SW 1271 (cell line): ENCODE measurements around the gene COMMD10.

Experiments used
- DNase-seq, 2 experiments: peaks; one replicate each; lab custom pipeline; 2025; lab: John Stamatoyannopoulos, UW

The COMMD10 gene

DNA sequence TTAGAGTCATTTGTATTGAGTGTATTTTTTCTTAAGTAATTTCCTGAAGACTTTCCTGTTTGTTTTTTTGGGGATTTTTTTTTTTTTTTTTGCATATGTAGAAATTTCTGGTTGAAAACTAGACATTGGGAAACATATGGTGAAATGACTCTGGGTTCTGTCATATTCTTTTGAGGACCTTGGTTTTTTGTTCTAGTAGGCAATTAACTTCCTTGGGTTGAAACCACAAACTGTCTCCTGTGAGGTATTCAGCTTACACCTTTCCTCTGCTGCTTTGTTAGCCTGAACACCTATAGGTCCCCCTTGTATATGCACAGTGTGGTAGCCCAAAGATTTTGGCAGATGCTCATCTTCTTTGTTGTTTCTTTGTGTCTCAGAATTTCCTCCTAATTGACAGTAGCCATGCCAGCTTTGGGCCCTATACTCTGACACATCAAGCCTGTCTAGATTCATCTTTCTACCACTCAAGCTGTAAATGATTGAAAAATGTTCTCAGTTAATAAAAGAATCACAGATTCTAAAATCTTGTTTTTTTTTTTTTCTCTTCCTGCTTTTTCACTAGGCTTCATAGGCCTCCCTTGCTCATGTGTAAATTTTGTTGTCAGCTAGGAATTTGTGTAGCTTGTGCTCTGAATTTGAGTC lies 140.6 kb downstream of the COMMD10 start:
- no peak for DNase-seq

DNA sequence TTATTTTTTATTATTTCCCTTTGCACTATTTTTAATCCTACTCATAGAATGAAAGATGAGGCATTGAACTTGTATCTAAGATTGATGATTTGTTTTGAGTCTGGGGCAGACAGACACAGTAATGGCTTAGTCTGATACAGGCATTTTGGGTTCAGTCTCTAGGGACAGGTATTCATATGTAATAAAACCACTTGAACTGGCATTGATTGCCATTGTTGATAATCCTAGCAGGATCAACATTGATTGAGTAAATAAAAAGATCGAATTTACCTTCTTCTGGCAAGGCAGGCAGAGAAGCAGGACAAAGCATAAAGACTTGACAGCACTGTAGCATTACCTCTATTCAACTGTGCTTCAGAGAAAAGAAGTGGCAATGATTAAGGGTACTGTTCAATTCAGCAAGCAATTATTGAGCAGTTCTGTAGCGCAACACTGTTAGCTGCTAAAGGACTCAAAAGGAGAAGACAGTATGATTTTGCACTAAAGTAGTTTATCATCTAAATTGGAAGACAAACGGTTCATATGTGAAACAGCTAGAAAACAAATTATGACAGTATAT lies 144.4 kb downstream of the COMMD10 start:
- DNase-seq: no peak

DNA sequence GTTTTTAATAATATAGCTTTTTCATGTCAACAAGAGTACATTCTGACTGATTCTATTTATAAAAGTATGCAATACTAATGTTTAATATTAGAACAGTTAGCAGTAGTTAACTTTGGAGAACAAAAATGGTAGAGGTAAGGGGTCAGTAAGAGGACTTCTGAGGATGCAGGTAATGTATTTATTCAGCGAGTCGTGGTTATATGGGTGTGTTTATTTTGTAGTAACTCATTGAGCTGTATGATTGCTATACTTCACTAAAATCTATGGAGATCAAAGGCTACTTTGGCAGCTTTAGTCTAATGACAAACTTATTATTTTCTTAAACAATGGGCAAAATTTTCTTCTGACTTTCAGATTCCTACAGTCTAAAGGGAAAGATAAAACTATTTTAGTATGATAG lies 146.5 kb downstream of the COMMD10 start:
- DNase-seq: no peak

DNA sequence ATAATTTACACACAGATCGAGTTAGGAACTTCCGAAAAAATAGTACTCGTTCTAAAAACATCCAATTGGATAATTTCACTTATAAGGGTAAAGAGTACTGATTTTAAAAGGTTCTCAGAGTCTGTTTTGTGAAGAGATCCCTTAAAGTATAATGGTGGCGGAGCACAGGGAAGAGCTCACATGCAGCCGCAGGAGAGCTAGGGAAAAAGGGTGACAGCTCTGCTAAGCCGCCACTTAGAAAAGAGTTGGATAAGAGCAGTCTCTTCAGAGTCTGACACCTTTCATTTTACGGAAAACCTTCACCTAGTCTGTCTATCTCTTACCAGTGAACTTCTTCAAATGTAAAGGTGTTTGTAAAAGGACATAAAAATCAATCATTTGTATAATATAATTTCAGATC lies 149.9 kb downstream of the COMMD10 start:
- DNase-seq: no peak

DNA sequence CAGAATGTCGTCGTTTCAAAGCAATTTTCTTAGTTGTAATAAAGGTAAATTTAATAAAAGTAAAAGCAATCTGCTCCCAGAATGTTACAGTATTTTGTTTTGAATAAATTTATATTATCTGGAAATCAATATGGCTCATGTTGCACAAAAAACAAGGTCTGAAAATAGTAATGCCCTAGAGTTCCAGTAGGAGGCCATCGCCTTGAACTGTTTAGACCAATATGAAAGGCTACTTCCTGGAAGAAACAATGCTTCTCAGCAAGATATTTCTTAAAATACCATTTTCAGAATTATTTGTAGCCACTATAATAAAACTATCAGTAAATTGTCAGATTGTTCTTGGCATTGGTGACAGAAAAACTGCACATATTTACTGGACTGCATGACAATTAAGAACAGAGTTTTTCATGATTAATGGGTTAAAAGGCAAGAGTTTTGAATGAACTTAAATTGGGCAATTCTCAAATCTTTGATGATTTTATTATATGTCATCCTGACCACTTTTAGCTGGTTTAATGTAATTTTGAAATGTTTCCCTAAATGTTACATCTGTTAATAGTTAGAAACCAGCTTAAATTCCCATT lies 153.2 kb downstream of the COMMD10 start:
- DNase-seq: peak in 1 of 2 experiments; percentile 19

DNA sequence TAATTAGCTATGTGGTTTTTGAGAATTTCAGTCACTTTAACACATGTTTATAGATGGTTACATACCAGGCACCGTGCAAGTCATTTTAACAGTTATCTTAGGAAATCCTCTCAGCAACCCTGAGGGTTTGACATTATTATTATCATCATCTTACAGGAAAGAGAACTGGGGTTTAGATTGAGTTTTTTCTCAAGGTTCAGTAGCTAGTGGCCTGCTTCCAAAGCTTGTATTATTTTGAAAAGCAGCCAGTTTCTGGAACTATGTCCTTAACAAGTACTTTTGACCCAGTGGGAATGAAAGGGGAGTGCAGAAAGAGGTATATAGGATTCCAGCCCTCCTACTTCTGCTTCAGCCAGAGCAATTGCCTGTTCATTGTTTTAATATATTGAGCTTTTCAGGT lies 157.5 kb downstream of the COMMD10 start:
- no peak for DNase-seq

- no peak for DNase-seq
These were observed 163.6 kb downstream of the COMMD10 start for GRCh38 chr5:116248432-116248831.

DNA sequence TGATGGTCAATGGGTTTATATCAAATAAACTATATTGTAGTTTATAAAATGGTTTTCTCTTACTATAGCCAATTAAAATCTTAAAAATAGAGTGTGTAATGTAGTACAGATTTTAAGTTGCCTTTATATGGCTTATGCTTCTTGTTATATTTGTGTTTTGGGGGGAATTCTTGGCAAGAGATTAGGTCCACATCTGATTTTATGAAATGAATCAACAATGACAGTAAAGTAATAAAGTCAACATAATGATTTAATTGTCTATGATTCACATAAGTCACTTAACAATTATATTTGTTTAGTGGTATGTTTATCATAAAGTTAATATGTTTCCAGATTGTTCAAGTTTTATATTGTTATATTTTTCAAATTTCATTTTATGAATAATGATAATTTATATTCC lies 164.8 kb downstream of the COMMD10 start:
- DNase-seq: no peak

GRCh38 chr5:116256717-116257116 lies 171.9 kb downstream of the COMMD10 start:
- no peak for DNase-seq

- no peak for DNase-seq
These were observed 180.6 kb downstream of the COMMD10 start for GRCh38 chr5:116265471-116265870.

GRCh38 chr5:116271446-116272025 lies 186.7 kb downstream of the COMMD10 start:
- DNase-seq: no peak

DNA sequence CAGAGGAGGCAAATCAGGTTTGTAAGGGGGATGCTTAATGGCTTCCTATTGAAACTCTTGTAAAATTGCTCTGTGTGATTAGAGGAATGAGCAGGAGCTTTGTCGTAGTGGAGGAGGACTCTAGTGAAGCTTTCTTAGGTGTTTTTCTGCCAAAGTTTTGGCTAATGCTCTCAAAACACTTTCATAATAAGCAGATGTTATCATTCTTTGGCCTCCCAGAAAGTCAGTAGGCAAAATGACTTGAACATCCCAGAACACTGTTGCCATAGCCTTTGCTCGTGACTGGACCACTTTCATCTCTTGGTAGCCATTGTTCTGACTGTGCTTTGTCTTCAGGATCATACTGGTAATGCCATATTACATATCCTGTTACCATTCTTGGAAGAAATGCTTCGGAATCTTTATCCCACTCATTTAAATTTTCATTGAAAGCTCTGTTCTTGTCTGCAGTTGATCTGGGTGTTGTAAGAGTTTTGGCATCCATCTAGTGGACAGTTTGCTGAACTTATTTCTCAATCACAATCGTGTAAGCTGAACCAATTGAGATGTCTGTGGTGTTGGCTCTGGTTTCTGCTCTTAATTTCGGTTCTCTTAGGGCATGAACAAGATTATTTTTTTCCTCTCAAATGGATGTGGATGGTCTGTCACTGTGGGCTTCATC lies 187.6 kb downstream of the COMMD10 start:
- no peak for DNase-seq

DNA sequence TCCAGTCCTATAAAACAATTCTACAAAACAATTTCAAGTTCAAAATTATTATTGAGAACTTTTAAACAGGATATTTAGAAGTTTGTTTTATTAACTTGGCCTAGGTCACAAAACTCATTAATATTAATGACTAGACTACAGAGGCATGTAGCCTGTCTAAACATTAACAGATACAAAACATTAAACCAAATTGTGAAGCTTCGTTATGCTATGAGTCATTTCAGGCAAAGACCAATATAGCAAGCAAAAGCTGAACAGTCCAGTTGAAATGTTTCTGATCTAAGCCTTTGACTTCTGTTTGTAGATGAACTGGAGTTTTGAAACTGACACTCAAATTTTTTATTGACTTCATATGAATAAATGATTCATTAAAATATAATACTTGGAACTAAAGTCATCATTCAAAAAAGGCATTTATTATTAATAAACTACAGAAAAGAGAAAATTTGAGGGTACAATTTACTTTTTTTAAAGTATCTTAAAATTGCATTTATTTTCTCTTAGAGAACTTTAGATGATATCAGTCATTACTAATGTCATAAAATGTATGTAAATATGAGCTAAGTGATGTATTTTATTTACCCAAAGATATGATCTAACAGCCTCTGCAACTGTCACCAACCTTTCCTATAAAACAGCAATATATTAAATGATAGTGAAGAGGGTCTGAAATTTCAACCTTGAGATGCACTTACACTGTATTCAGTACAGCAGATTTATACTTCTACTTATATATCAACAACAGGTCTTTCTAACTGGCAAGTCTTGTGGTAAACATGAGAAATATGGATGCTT lies 188.8 kb downstream of the COMMD10 start:
- DNase-seq: no peak

GRCh38 chr5:116274251-116274650 lies 189.4 kb downstream of the COMMD10 start:
- no peak for DNase-seq

DNA sequence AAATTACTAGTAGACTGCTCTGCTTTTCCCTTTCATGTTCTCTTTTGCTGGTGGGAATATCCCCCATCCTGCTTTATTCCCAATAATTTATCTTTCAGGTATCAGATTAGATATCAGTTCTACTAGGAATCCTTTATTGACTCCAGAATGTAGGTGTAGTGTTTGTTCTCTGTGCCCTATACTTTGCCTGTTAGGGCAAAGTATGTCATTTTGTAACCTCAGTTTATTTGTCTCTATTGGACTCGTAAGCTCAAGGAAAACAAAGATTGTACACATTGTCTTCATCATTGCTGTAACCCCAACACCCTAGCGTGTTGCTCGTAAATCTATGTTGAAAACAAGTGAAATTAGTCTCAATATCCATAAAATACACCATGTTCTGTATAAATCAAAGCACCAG lies 190.5 kb downstream of the COMMD10 start:
- DNase-seq: no peak

DNA sequence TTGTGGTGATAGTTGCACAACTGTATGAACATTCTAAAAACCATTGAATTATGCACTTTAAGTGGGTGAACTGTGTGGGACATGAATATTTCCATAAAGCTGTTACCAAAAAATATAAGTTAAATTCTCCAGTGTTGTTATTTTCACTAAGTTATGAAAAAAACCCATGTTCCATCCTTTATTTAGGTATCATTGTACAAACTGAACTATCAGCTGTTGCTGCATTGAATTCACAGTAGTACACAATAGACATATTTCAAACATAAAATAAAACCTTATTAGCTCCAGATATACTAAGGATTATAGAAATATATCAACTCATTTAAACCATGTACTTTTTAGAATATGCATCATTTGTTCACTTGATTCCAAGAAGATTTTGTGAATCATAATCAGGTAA lies 192.1 kb downstream of the COMMD10 start:
- DNase-seq: no peak

- no peak for DNase-seq
These were observed 195.5 kb downstream of the COMMD10 start for GRCh38 chr5:116280149-116280803.

- no peak for DNase-seq
These were observed 196.5 kb downstream of the COMMD10 start for GRCh38 chr5:116281309-116281708.

GRCh38 chr5:116288524-116288923 lies 203.7 kb downstream of the COMMD10 start:
- no peak for DNase-seq

- no peak for DNase-seq
These were observed 204.5 kb downstream of the COMMD10 start for GRCh38 chr5:116289276-116289675.

- no peak for DNase-seq
These were observed 206.4 kb downstream of the COMMD10 start for GRCh38 chr5:116291271-116291670.

DNA sequence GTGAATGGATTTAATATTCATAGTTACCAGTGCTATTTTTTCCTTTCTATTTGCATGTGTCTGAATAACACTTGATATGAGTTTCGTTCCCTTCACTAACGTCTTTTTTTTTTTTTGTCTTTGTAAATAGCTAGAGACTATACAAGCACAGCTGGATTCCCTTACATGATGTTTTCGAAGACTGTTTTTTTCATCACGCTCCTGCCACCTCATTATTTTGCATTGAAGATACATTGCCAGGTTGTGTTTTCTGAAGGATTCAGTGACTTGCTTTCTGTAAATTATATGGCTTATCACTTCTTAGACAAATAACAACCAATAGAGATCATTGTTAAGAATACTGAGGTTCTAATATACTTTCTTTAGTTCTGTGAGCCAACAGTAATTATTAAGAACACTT lies 207.5 kb downstream of the COMMD10 start:
- no peak for DNase-seq
